ENCODE data around the gene GNG7. TPM values are rescaled to one million over a fixed set of nuclear protein-coding genes. Genes with fewer than 3 reads are reported as not detected.

The GNG7 gene
- total and polyA plus RNA-seq, 10 of the 15 experiments (the other 5 are each of a cell fraction or from before 2014, with no cell fraction given) = 1.9 to 13.6 (median 6.5) TPM

DNA sequence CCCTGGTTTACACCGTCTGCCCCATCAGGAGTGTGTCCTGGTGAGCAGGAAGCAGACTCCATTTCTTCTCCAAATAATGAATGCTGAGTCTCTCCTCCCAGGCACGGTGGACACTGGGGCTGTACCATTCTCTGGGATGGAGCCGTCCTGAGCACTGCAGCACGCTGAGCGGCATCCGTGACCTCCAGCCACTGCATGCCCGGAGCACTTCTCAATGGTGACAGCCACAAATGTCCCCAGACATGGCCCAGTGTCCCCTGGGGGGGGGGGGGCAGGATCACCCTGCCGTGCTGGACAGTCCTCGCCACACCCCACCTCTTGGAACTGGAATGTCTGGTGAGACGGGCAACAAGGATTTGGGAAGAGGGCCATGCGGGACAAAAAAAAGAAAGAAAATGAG lies 37.4 kb downstream of the GNG7 start:
- peaks cover 13% of the 10 kb centered on the region for H3K9me3 ChIP-seq (replicated peaks; ENCODE audit: control insufficient read depth, insufficient read depth, low read length)
- H3K4me1 ChIP-seq (ENCODE audit: control insufficient read depth, insufficient read depth, low read length) = peaks cover 23% of the 10 kb centered on the region
- no peak for DNase-seq (ENCODE audit: low read depth, low spot score)
- ChIA-PET POLR2A (interaction anchor here (0.7 kb wide), 1 partner anchor 64 kb away, joined by 4 read pairs; no protein-coding TSS in a partner anchor), CTCF (no interaction called here), SMC1A (ENCODE audit: uncharacterized antibody, unreplicated experiment) (interaction anchor here (0.6 kb wide), 1 partner anchor 74 kb away, joined by 3 read pairs; no protein-coding TSS in a partner anchor), RAD21 (ENCODE audit: unreplicated experiment) (interaction anchor here (0.7 kb wide), 1 partner anchor 17 kb away, joined by 3 read pairs; no protein-coding TSS in a partner anchor)
- ATAC-seq = no peak
- WGBS (ENCODE audit: insufficient coverage, insufficient replicate concordance, low lambda C conversion rate, missing lambda C conversion rate) = 86% methylated on average over 11 of the region's 11 CpGs
- H3K79me2 ChIP-seq (ENCODE audit: control insufficient read depth, insufficient read depth, low read length) = peaks cover 3% of the 10 kb centered on the region
- TF ChIP-seq MTA3 (IDR thresholded peaks at IDR 0.05; ENCODE audit: borderline replicate concordance, low read length) (no peak), SP1 (IDR thresholded peaks at IDR 0.05; ENCODE audit: low read depth, low read length) (no peak), CHD1 (IDR thresholded peaks at IDR 0.05; ENCODE audit: low read depth, low read length) (no peak)
- TF ChIP-seq, protein P1, sequence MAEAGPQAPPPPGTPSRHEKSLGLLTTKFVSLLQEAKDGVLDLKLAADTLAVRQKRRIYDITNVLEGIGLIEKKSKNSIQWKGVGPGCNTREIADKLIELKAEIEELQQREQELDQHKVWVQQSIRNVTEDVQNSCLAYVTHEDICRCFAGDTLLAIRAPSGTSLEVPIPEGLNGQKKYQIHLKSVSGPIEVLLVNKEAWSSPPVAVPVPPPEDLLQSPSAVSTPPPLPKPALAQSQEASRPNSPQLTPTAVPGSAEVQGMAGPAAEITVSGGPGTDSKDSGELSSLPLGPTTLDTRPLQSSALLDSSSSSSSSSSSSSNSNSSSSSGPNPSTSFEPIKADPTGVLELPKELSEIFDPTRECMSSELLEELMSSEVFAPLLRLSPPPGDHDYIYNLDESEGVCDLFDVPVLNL (IDR thresholded peaks at IDR 0.05; ENCODE audit: low read depth, low read length) = no peak
- TF ChIP-seq, protein P2, sequence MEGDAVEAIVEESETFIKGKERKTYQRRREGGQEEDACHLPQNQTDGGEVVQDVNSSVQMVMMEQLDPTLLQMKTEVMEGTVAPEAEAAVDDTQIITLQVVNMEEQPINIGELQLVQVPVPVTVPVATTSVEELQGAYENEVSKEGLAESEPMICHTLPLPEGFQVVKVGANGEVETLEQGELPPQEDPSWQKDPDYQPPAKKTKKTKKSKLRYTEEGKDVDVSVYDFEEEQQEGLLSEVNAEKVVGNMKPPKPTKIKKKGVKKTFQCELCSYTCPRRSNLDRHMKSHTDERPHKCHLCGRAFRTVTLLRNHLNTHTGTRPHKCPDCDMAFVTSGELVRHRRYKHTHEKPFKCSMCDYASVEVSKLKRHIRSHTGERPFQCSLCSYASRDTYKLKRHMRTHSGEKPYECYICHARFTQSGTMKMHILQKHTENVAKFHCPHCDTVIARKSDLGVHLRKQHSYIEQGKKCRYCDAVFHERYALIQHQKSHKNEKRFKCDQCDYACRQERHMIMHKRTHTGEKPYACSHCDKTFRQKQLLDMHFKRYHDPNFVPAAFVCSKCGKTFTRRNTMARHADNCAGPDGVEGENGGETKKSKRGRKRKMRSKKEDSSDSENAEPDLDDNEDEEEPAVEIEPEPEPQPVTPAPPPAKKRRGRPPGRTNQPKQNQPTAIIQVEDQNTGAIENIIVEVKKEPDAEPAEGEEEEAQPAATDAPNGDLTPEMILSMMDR (IDR thresholded peaks at IDR 0.05 in 2 of 3, conservative IDR thresholded peaks at IDR 0.05 in 1 of 3; ENCODE audit: control insufficient read depth in 2 of 3, extremely low read depth in 1 of 3, insufficient read depth in 1 of 3, low read depth in 3 of 3, low read length in 3 of 3) = no peak
- no peak overlapping the region for H3K4me3 ChIP-seq
- no peaks in the 10 kb centered on the region; a peak in 1 of 4 replicates for H3K36me3 ChIP-seq (ENCODE audit: control insufficient read depth in 2 of 2, insufficient read depth in 2 of 2, low read length in 1 of 2)
- no TSS peak for BruUV-seq (replicated peaks)
- H2AFZ ChIP-seq (ENCODE audit: control insufficient read depth, low read depth, low read length) = no peak overlapping the region
- H4K20me1 ChIP-seq (ENCODE audit: control insufficient read depth, insufficient read depth) = no peaks in the 10 kb centered on the region
- no peak overlapping the region for H3K4me2 ChIP-seq (ENCODE audit: control insufficient read depth, insufficient read depth)
- no peak for FAIRE-seq
- H3K9ac ChIP-seq (ENCODE audit: control insufficient read depth, insufficient read depth, low read length) = no peak overlapping the region
- intact Hi-C loops (cut with micrococcal nuclease; ENCODE audit: unreplicated experiment) (loop anchor here (5.0 kb wide), 1 partner anchor 72 kb away; no protein-coding TSS in a partner anchor), in situ Hi-C loops (cut with MboI) (no loop called here)
- H3K27me3 ChIP-seq (replicated peaks in 1 of 2; ENCODE audit: control insufficient read depth in 2 of 2, insufficient read depth in 2 of 2, low read length in 1 of 2) = no peaks in the 10 kb centered on the region
- no peak overlapping the region for H3K27ac ChIP-seq (ENCODE audit: control insufficient read depth, insufficient read depth)

All from GM12878 (cell line).